GM20431 (cell line): ENCODE measurements around the gene ATP9B.
"Not testable (repeated sequence)": the region's sequence is repeated elsewhere in the genome, so short reads cannot be mapped to it uniquely, and the experiment has no call there.

Experiments
- in situ Hi-C: fragments of 300-500 bp; cut with MseI, MboI; formaldehyde crosslinking; loops from one replicate; pipeline ENCODE4 v1.15.0; 2020; ENCODE audit warnings: low sequenced_read_pairs; ENCODE audit not compliant: unreplicated experiment

The ATP9B gene

DNA sequence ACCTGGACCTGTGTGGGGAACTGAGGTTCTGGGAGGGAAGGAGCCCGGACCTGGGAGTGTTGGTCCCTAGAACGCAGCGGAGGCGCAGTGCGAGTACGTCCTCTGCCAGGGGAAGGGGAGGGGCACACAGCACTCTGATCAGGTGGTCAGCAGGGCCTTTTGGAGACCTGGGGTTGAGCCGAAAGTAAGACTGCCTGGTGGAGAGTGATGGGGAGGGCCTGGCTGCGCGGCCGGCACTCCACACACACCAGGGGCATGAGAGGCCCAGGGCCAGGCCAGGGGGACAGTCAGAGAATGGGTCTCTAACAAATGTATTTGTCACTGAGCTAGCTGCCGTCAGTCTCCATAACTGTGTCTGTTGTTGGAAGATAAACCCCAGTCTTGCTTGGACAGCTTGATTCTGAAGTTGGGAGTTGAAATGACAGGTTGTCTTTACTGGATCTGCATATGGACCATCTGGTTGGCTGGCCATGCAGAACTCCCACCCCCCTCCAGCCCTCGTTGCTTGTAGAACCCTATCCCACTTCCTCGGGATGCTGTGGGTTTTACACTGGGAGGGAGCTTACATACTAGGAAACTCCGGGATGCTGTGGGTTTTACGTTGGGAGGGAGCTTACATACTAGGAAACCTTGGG is 251.1 kb downstream of the ATP9B start:
- in situ Hi-C loops = no loop called here

DNA sequence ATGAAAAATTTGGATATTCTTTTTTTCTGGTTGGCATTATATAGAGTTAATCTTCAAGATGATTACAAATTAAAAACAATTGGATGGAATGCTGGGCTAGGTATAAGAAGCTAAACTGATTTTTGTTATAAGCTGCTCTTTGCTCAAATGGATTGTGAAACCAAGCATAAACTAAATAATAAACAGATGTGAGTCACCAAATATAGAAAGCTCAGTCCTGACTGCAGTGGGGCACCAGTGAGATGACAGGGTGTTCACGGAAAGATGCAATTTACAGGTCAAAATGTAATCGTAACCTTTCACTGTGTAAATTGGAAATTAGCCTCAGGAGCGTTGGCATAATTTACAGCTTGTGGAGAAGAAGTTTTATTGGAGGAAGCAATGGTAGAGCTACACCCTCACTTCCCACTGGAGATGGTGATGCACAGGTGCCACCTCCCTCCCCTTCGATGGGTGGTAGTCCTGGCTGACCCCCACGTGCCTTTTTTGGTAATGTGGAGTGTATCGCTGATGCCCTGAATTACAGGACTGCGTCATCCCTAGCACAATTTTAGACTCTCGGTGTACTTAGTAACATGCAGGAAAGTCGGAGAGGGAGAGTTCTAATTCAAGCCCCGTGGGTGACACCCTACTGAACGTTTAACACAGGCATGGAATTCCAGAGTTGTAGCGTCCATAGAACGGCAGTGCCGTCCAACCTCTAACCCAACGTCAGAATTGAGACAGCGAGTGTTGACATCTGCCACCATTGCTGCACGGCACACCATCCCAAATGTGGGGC is 252.6 kb downstream of the ATP9B start:
- in situ Hi-C loops = no loop called here

DNA sequence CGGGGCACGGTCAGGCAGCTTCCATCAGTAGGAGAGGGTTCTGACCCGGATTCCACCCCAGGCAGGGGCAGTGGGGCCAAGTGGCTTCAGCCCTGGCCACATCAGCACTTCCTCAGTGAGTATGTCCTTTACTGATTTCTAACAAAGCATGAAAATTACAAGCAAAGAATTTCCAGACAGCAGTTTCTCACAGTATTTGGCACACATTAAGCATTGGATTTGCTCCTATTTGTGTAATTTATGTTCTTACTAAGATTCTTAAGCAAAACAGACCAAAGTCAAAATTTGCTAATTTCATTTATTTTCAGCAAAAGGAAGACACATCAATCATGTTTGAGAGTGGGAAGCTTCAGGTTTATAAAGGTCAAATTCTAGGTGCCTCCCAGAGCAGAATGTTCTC is 253.2 kb downstream of the ATP9B start:
- in situ Hi-C loops = no loop called here

DNA sequence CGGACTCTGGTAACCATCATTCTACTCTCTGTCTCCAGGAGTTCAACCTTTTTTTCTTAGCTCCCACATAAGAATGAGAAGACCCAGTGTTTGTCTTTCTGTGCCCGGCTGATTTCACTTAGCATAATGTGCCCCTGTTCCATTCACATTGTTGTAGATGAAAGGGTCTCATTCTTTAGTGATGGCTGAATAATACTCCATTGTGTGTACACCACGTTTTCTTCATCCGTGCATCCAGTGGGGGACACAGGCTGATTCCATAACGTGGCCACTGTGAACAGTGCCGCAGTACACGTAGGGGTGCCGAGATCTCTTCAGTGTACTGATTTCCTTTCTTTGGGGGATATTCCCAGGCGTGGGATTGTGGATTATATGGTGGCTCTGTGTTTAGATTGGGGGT is 254.3 kb downstream of the ATP9B start:
- in situ Hi-C loops = no loop called here

DNA sequence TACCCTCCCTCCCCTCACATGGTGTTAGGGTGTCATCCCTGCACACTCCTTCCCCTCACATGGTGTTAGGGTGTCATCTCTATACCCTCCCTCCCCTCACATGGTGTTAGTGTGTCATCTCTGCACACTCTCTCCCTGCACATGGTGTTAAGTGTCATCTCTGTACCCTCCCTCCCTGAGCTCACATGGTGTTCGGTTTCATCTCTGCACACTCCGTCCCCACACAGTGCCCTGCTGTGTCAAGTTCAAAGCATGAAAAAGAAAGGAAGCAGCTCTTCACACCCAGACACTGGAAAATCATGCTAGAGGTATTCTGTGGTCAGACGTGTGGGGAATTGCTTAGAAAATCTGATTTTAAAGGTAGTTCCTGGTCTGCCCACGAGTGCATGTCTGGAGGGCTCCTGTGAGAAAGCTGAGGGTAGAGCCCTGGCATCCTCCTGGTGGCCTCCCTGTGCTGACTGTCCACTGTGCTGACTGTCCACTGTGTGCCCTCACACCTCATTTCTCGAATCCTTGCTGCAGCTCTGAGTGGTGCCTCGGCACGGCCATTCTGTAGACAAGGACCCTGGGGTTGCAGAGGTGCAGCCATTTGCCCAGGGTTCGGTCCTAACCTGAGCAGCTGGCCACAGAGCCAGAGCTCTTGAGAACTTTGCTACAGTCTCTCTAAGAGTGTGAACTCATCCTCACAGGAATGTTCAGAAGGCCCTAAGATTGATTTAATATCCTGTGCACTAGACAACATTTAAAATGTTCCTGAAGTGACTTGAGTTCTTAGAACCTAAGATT is 257.4 kb downstream of the ATP9B start:
- in situ Hi-C loops = no loop called here

DNA sequence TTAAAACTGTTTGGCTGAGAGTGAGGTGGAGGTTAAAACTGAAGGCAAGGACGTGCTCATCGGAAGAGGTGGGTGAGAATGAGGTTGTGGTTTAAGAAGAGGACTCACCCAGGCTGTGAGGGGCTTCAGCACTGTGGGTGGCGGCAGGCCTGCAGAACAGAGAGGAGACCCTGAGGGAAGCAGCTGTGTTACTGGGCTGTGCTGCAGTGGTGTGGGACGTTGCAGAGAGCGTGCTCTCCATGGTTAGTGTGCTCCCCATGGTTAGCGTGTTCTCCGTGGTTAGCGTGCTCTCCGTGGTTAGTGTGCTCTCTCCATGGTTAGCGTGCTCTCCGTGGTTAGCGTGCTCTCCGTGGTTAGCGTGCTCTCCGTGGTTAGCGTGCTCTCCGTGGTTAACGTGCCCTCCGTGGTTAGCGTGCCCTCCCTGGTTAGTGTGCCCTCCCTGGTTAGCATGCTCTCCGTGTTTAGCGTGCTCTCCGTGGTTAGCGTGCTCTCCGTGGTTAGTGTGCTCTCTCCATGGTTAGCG is 258.1 kb downstream of the ATP9B start:
- in situ Hi-C loops = no loop called here

DNA sequence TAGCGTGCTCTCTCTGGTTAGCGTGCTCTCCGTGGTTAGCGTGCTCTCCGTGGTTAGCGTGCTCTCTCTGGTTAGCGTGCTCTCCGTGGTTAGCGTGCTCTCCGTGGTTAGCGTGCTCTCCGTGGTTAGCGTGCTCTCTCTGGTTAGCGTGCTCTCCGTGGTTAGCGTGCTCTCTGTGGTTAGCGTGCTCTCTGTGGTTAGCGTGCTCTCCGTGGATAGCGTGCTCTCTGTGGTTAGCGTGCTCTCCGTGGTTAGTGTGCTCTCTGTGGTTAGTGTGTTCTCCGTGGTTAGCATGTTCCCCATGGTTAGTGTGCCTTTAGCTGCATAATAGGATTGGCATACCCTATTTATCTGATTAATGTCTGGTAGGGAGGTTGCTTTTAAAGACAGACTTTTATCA is 258.7 kb downstream of the ATP9B start:
- in situ Hi-C loops = not testable (repeated sequence)

DNA sequence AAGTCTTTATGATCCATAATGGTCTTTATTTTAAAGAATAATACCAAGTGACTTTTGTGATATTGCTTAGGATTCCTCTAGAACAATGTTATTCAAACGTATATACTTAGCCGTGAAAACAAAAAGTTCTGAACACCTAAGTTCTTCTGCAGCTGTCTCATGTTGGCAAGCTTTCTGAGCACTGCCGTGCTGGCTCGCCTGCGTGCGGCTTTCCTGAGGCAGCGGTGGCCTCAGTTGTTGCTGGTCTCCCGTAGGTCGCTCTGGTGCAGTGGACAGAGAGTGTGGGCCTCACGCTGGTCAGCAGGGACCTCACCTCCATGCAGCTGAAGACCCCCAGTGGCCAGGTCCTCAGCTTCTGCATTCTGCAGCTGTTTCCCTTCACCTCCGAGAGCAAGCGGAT is 259.7 kb downstream of the ATP9B start:
- in situ Hi-C loops = no loop called here

DNA sequence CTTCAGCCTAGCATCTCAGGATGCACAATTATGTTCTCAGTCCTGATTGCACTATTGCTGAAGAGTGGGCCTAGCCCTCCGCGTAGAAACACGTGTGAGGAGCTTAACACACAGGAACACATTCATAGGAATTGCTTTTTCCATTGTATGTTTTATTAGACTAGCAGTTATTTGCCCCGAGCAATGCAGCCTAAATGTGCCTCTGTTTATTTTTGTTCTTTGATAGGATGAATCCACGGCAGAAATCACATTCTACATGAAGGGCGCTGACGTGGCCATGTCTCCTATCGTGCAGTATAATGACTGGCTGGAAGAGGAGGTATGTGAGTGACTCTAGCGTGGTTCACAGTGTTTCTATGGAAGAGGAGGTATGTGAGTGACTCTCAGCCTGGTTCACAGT is 260.6 kb downstream of the ATP9B start:
- in situ Hi-C loops = no loop called here

DNA sequence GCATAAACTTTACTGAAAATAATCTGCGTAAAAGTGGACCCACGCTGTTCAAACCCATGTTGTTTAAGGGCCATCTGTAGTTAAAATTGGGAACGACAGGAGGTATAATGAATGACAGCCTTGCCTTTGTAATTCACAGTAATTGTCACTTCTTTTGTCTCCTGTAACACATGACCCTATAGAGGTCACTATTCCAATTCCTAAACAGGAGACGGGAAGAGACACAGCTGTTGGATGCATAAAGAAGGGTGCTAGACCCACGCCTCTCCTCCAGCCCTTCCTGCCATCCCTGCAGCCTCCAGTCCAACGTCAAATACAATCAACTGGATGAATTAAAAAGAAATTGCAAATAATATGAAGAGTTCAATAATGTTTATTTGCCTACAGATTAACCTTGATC is 263.5 kb downstream of the ATP9B start:
- in situ Hi-C loops = no loop called here

DNA sequence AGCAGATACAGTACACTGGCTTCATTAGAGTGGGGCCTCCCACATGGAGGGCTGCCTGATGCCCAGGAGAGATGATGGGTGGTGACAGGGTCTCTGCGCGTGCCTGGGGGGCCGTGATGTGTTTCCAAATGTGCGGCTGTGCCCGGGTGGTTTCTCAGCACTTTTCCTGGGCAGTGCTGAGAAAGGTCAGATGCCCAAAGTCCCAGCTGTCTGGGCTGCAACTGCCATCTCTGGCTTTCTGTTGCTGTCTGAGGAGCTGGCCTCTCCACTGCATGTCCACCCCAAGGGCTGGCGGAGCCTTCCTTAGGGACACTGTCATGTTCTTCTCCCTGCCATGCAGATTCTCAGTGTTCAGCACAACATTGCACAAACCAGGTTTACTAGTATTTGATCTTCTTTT is 263.9 kb downstream of the ATP9B start:
- in situ Hi-C loops = no loop called here

DNA sequence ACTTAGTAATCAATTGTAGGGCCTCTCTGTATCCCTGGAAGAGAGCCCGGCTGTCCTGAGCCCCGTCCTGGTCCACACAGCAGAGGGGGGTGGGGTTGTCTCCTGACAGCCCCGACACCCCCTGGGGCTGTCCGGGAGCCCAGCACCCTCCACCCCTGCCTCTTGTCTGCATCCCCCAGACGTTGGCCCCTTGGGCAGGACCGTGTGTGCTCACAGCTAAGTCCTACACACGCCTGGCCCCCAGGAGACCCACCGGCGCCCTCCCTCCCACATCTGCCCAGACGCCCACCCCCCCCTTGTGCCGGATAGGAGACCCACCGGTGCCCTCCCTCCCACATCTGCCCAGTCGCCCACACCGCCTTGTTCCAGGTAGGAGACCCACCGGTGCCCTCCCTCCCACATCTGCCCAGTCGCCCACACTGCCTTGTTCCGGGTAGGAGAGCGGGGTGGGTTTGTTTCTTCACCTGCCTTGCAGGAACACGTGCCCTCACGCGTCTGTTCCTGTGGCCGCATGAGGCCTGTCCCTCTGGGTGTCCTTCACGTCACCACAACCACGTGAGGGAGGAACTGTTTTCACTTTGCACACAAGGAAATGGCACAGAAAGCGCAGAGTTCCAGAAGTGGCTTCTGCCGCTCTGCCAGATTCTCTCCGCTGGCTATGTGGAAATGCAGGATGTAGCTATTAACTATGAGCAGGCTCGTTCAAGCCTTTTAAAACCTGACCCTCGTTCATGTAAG is 265.5 kb downstream of the ATP9B start:
- in situ Hi-C loops = no loop called here

DNA sequence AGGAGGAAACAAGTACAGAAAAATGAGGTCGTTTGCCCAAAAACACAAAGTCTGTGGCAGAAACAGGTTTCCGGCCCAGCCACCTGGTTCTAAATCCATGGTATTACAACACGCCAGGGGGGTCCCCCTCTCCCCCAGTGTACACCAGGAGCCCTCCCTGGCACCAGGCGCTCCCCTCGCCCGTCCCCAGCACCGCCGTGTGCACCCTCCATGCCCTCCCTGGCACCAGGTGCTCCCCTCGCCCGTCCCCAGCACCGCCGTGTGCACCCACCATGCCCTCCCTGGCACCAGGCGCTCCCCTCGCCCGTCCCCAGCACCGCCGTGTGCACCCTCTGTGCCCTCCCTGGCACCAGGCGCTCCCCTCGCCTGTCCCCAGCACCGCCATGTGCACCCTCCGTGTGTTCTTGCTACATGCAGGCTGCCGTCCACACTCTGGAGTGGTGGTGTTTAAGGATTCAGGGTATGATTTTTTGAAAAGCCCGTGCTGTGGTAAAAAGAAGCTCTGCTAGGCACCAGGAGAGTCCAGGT is 266.7 kb downstream of the ATP9B start:
- in situ Hi-C loops = no loop called here

DNA sequence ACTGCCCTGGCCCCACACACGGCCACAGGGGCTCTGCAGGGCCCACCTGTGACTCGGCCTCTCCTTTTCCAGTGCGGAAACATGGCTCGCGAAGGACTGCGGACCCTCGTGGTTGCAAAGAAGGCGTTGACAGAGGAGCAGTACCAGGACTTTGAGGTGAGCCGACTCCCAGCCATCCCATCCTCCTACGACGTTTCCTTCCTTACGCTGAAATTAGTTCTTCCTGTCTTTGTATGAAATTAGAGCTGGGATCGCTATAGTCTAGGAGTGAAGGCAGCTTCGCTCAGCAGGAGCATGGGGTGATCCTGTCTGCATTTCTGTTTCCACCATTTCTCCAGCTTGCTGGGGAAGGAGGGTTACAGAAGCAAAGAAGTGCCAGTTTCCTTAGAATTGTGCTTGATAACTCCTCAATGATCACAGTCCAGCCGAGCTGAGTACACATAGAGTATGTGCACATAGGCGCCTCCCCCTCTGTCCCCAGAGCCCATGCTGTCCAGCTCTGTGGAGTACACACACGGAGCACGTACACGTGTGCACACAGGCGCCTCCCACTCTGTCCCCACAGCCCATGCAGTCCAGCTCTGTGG is 267.5 kb downstream of the ATP9B start:
- in situ Hi-C loops = no loop called here

DNA sequence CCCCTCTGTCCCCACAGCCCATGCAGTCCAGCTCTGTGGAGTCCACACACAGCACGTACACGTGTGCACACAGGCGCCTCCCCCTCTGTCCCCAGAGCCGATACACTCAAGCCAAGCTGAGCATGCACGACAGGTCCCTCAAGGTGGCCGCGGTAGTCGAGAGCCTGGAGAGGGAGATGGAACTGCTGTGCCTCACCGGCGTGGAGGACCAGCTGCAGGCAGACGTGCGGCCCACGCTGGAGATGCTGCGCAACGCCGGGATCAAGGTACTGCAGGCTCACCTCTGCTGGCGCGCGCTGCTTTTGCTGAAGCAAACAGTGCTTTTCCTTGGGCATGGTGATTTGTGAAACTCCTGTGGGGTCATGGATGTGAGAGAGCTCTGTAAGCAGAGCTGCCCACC is 268.0 kb downstream of the ATP9B start:
- in situ Hi-C loops = no loop called here

DNA sequence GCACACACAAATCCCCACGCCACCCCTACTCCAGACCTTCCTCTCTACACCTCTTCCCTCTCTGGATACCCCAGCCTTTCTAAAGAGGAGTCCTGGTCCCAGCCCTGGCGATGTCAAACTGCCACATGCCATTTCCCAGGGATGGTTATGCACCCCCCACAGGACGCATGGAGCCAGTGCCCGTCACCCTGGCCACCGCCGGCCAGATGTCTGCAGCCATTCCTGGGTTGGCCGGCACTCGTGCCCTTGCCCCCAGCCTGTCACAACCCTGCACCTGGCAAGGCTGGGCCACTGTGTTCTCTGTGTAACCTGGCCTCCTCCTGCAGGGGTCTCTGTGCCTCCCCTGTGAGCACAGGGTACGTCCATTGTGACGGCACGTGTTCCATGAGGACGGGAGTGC is 268.4 kb downstream of the ATP9B start:
- in situ Hi-C loops = no loop called here

DNA sequence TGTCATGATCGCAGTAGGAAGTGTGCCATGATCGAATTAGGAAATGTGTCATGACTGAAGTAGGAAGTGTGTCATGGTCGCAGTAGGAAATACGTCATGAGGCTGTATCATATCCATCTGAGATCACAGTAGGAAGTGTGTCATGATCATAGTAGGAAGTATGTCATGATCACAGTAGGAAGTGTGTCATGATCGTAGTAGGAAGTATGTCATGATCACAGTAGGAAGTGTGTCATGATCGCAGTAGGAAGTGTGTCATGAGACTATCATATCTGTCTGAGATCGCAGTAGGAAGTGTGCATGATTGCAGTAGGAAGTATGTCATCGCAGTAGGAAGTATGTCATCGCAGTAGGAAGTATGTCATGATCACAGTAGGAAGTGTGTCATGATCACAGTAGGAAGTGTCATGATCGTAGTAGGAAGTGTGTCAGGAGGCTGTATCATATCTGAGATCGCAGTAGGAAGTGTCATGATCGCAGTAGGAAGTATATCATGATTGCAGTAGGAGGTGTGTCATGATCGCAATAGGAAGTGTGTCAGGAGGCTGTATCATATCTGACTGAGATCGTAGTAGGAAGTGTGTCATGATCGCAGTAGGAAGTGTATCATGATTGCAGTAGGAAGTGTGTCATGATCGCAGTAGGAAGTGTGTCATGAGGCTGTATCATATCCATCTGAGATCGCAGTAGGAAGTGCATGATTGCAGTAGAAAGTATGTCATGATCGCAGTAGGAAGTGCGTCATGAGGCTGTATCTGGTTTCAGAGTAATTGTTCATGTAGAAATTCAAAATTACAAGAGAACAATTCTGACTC is 270.1 kb downstream of the ATP9B start:
- in situ Hi-C loops = no loop called here

DNA sequence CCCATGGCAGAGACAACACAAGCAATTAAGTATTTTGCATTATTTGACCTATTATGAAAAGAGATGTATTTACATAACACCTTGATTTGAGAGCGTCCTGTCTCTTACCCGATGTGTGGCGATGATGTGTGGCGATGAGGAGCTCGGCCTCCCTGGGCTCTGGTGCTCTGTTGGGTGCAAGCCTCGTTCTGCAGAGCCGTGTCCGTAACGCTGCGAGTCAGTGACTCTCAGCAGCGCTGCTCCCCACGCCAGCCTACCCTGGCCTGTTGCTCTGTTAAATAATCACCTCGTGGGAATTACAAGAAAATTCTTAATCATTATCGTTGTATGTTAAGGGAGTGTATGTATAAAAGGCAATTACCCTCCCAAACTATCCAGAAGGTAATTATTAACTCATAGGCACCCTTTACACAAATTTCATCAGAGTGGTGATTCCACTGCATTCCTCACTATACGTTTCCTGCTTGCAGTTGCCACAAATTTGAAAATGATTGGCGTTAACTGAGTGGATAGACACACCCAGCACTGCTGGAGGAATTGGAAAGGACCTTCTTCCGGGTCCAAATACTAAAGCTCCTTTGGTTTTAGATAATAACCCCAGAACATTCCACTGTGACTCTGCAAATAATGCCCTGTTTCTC is 274.5 kb downstream of the ATP9B start:
- in situ Hi-C loops = no loop called here
